DMS 273 treated with DMSO at 0.1 percent for 48 hours (cell line): ENCODE measurements around the gene ADAM11.

Experiments
- DNase-seq: peaks from one replicate; lab custom pipeline; 2025; lab: John Stamatoyannopoulos, UW

ADAM11 gene

GRCh38 chr17:44775838-44776621, 17.2 kb downstream of the ADAM11 start:
- DNase-seq: no peak

- no peak for DNase-seq
Measured at GRCh38 chr17:44776628-44777393, 18.0 kb downstream of the ADAM11 start.

GRCh38 chr17:44777394-44778348, 18.9 kb downstream of the ADAM11 start:
- DNase-seq: no peak

- no peak for DNase-seq
Measured at GRCh38 chr17:44778656-44779210, 19.9 kb downstream of the ADAM11 start.

- DNase-seq: peak; percentile 80
Measured at GRCh38 chr17:44779211-44780025, 20.6 kb downstream of the ADAM11 start.

DNA sequence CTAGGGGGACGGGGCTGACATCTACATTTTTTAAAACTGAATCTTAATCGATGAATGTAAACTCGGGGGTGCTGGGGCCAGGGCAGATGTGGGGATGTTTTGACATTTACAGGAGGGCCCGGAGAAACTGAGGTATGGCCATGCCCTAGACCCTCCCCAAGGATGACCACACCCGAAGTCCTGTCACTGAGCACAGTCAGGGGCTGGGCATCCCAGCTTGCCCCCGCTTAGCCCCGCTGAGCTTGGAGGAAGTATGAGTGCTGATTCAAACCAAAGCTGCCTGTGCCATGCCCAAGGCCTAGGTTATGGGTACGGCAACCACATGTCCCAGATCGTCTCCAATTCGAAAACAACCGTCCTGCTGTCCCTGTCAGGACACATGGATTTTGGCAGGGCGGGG, 21.4 kb downstream of the ADAM11 start:
- no peak for DNase-seq

DNA sequence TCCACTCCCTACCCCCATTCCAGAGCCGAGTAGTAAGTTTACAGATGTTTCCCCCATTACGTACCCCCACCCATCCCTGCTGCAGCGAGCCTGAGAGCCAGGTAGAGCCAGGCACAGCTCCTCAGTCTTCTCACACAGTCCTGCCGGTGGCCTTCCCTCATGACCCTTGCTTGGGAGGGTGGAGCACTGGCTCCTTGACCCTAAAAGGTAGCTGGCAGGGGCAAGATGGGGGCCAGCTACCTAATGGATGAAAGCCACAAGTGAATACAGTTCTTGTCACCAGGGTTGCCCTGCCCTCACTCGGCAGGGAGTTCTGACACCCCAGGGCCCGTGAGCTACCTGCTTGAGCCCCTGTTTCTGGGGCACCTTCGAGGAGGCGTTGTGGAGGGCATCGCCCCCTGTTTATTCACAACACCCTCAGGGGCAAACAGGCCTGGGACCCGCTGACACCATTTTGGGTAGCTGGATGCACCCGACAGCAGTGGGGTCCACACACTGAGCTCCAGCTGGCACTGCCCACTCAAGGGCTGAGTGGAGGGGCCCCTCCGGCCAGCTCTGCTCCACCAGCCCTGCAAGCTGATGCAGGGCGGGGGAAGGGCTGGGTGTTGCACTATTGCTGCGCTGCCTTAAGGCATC, 22.2 kb downstream of the ADAM11 start:
- no peak for DNase-seq

GRCh38 chr17:44781551-44782325, 22.9 kb downstream of the ADAM11 start:
- no peak for DNase-seq

DNA sequence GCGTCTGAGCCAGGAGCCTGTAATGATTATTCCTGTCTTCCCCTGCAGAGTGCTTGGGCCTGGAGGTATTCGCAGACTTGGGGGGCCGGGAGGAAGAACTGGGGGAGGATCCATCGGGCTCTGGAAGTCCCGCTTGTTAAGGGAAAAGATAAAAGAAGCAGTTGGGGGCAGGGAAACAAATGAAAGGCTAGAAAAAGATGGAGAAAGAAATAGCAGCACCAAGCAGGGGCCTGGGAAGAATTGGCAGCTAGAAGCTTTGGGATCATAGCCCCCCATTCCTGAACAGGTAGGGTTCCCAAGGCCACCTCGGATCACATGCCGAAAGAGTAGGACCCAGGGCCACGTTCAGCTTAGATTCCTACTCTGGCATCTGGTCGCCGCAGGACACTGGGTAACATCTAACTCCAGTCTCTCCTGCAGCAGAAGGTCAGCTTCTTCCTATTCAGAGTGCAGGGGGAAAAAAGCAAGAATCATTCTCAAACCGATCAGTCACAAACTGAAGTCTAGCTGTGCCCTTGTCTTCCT, 23.6 kb downstream of the ADAM11 start:
- DNase-seq: no peak

DNA sequence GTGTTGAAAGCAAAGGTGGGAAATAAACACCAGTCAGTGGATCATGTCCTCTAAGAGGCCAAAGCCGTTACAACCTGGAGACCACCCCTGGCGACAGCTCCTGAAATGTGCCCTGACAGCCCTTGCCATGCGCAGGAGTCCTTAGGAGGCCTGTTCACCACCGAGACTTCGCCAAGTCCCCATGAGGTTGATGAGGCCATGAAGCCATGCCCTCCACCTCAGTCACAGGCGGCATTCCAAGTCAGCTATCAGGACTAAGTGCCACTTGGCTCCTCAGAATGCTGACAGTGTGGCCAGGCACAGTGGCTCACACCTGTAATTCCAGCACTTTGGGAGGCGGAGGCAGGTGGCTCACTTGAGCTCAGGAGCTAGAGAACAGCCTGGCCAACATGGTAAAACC, 27.1 kb downstream of the ADAM11 start:
- no peak for DNase-seq

DNA sequence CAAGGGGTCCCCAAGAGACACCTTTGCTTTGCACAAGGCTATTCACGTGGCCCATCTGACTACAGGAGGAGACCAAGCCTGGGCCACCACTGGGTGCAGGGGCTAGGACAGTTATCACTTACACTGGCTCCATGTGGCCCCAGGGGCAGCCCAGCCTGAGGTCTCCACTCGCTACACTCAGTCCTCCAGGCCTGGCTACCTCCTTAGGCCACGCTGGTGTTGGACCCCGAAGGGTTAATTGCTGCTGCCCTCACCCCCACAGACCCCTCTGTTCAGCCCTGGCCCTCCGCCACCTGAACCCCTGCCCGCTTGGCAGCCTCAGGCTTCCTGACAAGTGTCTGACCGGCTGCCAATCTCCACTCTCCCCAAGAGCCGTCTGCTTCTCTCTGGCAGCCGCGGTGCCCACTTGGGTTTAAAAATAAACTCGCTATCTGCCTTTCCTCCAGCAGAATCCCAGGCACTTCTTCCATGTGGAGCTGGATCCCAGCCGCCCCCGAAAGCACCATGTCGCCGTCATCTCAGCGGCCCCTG, 27.8 kb downstream of the ADAM11 start:
- DNase-seq: no peak

DNA sequence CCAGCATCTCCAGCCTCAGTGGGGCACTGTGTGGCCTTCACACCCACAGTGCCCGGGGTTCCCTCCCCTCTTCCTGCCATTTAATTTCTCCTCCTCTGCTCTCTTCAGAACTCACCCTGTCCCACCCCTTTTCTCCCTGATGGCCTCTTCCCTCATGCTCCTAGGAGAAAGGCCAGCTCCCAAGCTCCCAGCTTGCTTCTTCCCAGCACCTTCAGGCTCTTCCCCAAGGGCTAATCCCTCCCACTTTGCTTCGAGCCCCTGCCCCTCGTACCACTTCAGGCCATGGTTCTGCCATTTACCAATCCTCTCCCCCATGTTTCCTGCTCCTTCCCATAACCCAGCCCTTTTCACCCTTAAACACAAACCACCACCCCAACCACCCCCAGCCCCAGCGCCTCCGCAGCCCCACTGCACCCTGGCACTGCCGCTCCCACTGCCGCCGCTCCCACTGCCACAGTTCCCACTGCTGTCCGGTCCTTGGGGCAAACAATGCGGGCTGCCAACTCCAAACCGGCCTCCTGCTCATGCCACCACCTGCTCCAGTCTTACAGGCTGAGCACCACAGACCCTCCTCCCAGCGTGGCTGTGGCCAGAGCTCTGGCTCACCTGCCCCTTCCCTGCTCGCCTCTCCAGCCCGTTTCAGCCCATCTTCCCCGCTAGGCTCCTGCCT, 28.6 kb downstream of the ADAM11 start:
- DNase-seq: no peak

GRCh38 chr17:44788139-44788538, 29.4 kb downstream of the ADAM11 start:
- DNase-seq: no peak

DNA sequence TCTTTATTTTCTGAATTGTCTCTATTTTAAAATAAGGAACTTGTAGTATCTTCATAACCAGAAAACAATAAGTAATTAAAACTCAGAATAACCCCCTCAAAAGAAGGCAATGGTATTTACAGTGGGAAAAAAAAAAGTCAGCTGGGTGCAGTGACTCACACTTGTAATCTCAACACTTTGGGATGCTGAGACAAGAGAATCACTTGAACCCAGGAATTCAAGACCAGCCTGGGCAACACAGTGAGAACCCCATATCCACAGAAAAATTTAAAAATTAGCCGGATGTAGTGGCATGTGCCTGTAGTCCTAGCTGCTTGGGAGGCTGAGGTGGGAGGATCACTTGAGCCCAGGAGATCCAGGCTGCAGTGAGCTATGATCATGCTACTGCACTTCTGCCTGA, 33.5 kb downstream of the ADAM11 start:
- no peak for DNase-seq

DNA sequence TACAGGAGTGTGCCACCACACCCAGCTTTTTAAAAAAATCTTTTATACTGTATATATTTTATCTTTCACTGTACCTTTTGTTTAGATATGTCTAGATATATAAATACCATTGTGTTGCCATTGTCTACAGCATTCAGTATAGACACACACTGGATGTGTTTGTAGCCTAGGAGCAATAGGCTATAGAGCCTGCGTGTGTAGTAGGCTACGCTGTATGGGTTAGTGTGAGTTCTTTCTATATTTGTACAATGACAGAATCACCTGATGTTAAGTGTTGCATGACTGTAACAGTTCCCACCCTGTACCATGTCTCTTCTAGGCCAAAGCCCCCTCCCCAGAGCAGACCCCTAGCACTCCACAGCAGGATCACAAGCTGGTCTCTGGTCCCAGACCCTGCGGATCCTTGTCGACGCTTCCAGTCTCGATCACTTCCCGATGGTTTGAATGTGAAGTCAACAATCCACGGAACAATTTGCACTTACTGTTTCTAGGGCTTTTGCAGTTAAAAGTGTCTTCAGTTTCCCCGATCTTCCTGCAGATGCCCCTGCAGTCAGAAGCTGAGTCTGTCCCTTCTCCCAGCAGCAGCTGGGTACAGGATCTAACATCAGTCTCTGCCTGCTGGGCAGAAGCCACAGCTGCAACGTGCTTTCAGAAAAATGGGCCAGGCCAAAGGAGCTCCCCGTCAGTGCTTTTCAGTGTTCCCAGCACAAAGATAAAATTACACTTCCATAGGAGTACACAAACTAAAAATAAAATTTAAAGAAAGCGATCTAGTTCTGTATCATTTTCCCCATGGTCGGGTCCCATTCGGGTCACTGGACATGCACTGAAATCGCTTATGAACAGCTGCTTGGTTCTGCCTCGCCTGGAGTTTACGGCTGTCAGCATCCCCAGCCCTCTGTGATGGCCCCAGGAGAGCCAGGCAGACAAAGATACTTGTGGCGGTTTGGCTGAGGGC, 35.4 kb downstream of the ADAM11 start:
- DNase-seq: no peak

DNA sequence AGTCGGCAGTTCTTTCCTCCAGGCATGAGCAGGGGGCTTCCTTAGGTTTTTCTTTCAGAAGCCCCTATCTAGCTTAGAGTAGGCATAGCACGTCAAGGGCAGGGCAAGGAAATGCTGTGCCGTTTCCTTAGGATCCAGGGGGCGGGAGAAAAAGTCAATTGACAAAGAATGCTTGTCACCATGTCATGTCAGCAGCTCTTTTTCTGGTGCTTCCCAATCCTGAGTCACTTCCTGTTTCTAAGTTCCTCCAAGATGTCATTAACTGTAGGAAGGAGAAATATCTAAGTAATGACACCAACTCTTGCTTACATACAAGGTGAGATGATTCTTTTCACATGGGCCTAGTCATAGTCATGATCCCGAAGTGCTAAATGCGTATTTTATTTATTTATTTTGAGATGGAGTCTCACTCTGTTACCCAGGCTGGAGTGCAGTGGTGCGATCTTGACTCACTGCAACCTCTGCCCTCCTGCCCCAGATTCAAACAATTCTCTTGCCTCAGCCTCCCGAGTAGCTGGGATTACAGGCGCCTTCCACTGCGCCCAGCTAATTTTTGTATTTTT, 36.1 kb downstream of the ADAM11 start:
- no peak for DNase-seq

DNA sequence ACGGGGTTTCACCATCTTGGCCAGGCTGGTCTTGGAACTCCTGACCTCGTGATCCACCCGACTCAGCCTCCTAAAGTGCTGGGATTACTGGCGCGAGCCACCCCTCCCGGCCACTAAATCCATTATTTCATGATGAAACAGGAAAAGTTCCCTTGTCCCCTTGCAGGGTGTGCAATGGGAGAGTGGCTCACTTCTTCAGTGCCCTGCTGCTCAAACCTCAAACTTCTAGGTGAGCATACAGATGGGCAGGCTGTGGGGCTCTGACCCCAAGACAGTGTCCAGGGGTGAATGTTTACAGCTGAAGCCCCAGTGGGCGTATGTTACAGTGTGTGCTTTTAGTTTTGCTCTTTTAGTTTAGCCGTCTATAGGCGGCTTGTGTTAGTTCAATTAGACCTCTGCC, 36.6 kb downstream of the ADAM11 start:
- DNase-seq: no peak
